Neutrophil (primary cell): ENCODE results near the gene MYOM1.

Experiments used
- H3K27ac ChIP-seq: fragments of 200-600 bp; sonication (generic); 2 replicates; pipeline ENCODE4 v1.5.1; 2016; ENCODE audit warnings: mild to moderate bottlenecking, moderate library complexity
- H3K27me3 ChIP-seq: fragments of 200-600 bp; sonication (generic); 2 replicates; pipeline ENCODE4 v1.6.0; 2016; ENCODE audit warnings: mild to moderate bottlenecking
- H3K36me3 ChIP-seq: fragments of 200-600 bp; sonication (generic); 2 replicates; pipeline ENCODE4 v1.5.1; 2017
- H3K4me1 ChIP-seq, 2 experiments: fragments of 200-600 bp in 1 of 2; sonication (generic) in 1 of 2; 1 replicate in 1 of 2; 2 replicates in 1 of 2; pipeline versions ENCODE4 v1.5.1 to v1.6.1; 2013 to 2016; ENCODE audit warnings: low read depth in 1 of 2, low read length in 1 of 2, mild to moderate bottlenecking in 1 of 2, moderate library complexity in 1 of 2; ENCODE audit not compliant: control insufficient read depth in 1 of 2, insufficient read depth in 1 of 2
- H3K4me3 ChIP-seq, 2 experiments: fragments of 200-600 bp in 1 of 2; sonication (generic) in 1 of 2; 1 replicate in 1 of 2; 2 replicates in 1 of 2; pipeline ENCODE4 v1.5.1; 2013 to 2016; ENCODE audit warnings: low read depth in 1 of 2, low read length in 1 of 2, mild to moderate bottlenecking in 1 of 2, moderate library complexity in 1 of 2
- H3K9me3 ChIP-seq: fragments of 200-600 bp; sonication (generic); 2 replicates; pipeline ENCODE4 v1.5.1; 2016
- CTCF ChIP-seq: fragments of 200-600 bp; sonication (generic); IDR thresholded peaks from 2 replicates; pipeline ENCODE4 v1.5.1; 2016; ENCODE audit warnings: antibody characterized with exemption

The MYOM1 gene

GRCh38 chr18:3156325-3156640 lies 63.5 kb downstream of the MYOM1 start:
- Histone ChIP-seq H3K36me3 (no peaks in the 10 kb centered on the region), H3K27me3 (no peaks in the 10 kb centered on the region), H3K4me3 (no peak overlapping the region), H3K27ac (no peak overlapping the region), H3K9me3 (no peaks in the 10 kb centered on the region), H3K4me1 (no peaks in the 10 kb centered on the region)
- no peak for TF ChIP-seq CTCF

DNA sequence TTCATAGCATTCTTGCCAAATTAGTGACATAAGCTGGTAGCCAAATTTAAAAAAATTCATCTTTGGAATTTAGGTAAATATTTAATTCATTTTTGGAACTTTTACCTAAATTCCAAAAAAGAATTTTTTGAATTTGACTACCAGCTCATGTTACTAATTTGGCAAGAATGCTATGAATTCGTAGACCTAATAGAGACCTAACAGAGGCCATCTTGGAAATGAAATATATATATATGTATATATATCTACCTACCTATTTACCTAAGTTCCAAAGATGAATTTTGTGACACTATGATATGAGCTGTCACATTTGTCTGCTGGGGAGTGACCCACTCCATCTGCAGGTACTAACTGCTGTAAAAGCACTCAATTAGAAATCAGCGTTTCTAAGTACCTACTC lies 65.6 kb downstream of the MYOM1 start:
- H3K36me3 ChIP-seq: no peaks in the 10 kb centered on the region
- TF ChIP-seq CTCF: no peak
- no peaks in the 10 kb centered on the region for H3K9me3 ChIP-seq
- H3K4me3 ChIP-seq: no peak overlapping the region
- no peaks in the 10 kb centered on the region for H3K27me3 ChIP-seq
- no peaks in the 10 kb centered on the region for H3K4me1 ChIP-seq
- no peak overlapping the region for H3K27ac ChIP-seq

- H3K27ac ChIP-seq: no peak overlapping the region
- H3K4me1 ChIP-seq: no peaks in the 10 kb centered on the region
- H3K27me3 ChIP-seq: no peaks in the 10 kb centered on the region
- H3K36me3 ChIP-seq: no peaks in the 10 kb centered on the region
- no peak for TF ChIP-seq CTCF
- H3K4me3 ChIP-seq: no peak overlapping the region
- no peaks in the 10 kb centered on the region for H3K9me3 ChIP-seq
These were observed 66.6 kb downstream of the MYOM1 start for GRCh38 chr18:3153107-3153704.

GRCh38 chr18:3152294-3152693 lies 67.5 kb downstream of the MYOM1 start:
- TF ChIP-seq CTCF: no peak
- Histone ChIP-seq H3K36me3 (no peaks in the 10 kb centered on the region), H3K9me3 (no peaks in the 10 kb centered on the region), H3K4me1 (no peaks in the 10 kb centered on the region), H3K4me3 (no peak overlapping the region), H3K27me3 (no peaks in the 10 kb centered on the region), H3K27ac (no peak overlapping the region)

- Histone ChIP-seq H3K9me3 (no peaks in the 10 kb centered on the region), H3K27me3 (no peaks in the 10 kb centered on the region), H3K4me3 (no peak overlapping the region), H3K36me3 (no peaks in the 10 kb centered on the region), H3K27ac (no peak overlapping the region), H3K4me1 (no peaks in the 10 kb centered on the region)
- TF ChIP-seq CTCF: peak; percentile 84
These were observed 68.1 kb downstream of the MYOM1 start for GRCh38 chr18:3151399-3152264.
